Measurements from ENCODE around the gene CEP85L.
A peak's percentile ranks its signal among the peaks of the same experiment; 100 is the strongest.

The CEP85L gene

DNA sequence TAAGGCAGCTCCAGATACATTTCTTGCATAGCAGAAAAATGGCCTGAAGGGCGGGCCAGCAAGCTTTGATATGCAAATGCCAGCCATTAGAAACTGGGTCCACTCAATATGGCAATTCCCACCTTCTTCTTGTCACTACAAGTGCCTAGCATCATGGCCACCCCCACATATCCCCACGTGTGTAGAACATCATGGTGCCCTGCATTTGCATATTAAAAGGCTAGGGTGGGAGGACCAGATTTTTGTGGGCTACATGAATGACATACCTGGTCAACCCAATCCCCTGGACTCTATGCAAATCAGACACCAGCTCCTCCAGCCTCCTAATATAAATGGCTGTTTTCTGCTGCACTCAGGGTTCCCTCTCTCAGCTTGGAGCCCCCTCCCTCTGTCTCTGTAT is 71.6 kb downstream of the CEP85L start:
- Histone ChIP-seq H3K4ac (ENCODE audit: low read depth, low read length) (no peak overlapping the region), H2AFZ (ENCODE audit: insufficient read depth, low read length, poor library complexity) (no peak overlapping the region), H3K18ac (ENCODE audit: low read length) (peak overlapping the region; percentile 35), H2BK5ac (ENCODE audit: low read depth, low read length, poor library complexity) (no peak overlapping the region), H3K79me1 (ENCODE audit: low read length) (no peaks in the 10 kb centered on the region), H3K14ac (ENCODE audit: low read length) (no peak overlapping the region), H3K23ac (ENCODE audit: low read length) (no peak overlapping the region), H3K4me3 (ENCODE audit: low read depth, low read length) (no peak overlapping the region), H3K36me3 (ENCODE audit: control insufficient read depth in 1 of 2, insufficient read depth in 2 of 2, low read length in 2 of 2) (peaks cover under 1 to 2% of the 10 kb centered on the region in 2 experiments), H2AK5ac (ENCODE audit: low read length) (no peak overlapping the region), H3K4me1 (ENCODE audit: control insufficient read depth in 1 of 2, insufficient read depth in 2 of 2, low read length in 2 of 2) (peaks cover 0 to 2% of the 10 kb centered on the region in 2 experiments), H3K4me2 (ENCODE audit: low read length) (no peak overlapping the region), H3K27ac (ENCODE audit: low read depth, low read length) (no peak overlapping the region), H2BK12ac (ENCODE audit: low read length) (no peak overlapping the region), H3K79me2 (ENCODE audit: control insufficient read depth, insufficient read depth, low read length, poor library complexity) (no peaks in the 10 kb centered on the region), H4K91ac (ENCODE audit: low read depth, low read length) (no peak overlapping the region), H3K9me3 (ENCODE audit: insufficient read depth, low read depth, low read length) (peaks cover 3% of the 10 kb centered on the region), H4K12ac (ENCODE audit: low read depth, low read length) (no peak overlapping the region), H3K9ac (ENCODE audit: low read length) (no peak overlapping the region), H3K27me3 (ENCODE audit: insufficient read depth, low read length) (no peaks in the 10 kb centered on the region), H4K8ac (ENCODE audit: low read depth, low read length) (no peak overlapping the region), H2BK120ac (ENCODE audit: insufficient read depth, low read length, poor library complexity) (no peak overlapping the region)
- WGBS (ENCODE audit: extremely low coverage, insufficient coverage, insufficient read length), result no CpG with 5 or more reads among the region's 2 CpGs
- no peak for DNase-seq

DNA sequence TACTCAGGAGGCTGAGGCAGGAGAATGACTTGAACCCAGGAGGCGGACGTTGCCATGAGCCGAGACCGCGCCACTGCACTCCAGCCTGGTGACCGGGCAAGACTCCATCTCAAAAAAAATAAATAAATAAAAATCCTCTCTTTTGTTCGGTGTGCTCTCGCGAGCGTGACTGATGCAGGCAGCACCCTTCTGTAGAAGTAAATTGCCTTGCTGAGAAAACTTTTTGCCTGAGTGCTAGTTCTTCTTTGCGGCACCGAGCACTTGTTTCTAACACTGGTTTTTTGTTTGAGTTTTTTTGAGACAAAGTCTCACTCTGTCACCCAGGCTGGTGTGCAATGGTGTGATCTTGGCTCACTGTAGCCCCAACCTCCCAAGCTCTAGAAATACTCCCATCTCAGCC is 72.8 kb downstream of the CEP85L start:
- Histone ChIP-seq H3K9me3 (ENCODE audit: insufficient read depth, low read depth, low read length) (peaks cover 10% of the 10 kb centered on the region), H3K36me3 (ENCODE audit: control insufficient read depth in 1 of 2, insufficient read depth in 2 of 2, low read length in 2 of 2) (peaks cover 6 to 7% of the 10 kb centered on the region in 2 experiments), H4K8ac (ENCODE audit: low read depth, low read length) (no peak overlapping the region), H2AK5ac (ENCODE audit: low read length) (no peak overlapping the region), H2BK12ac (ENCODE audit: low read length) (no peak overlapping the region), H3K23ac (ENCODE audit: low read length) (no peak overlapping the region), H3K27me3 (ENCODE audit: insufficient read depth, low read length) (no peaks in the 10 kb centered on the region), H2AFZ (ENCODE audit: insufficient read depth, low read length, poor library complexity) (no peak overlapping the region), H4K12ac (ENCODE audit: low read depth, low read length) (no peak overlapping the region), H3K4ac (ENCODE audit: low read depth, low read length) (no peak overlapping the region), H3K9ac (ENCODE audit: low read length) (no peak overlapping the region), H2BK5ac (ENCODE audit: low read depth, low read length, poor library complexity) (no peak overlapping the region), H2BK120ac (ENCODE audit: insufficient read depth, low read length, poor library complexity) (no peak overlapping the region), H3K4me3 (ENCODE audit: low read depth, low read length) (no peak overlapping the region), H3K4me2 (ENCODE audit: low read length) (no peak overlapping the region), H4K91ac (ENCODE audit: low read depth, low read length) (no peak overlapping the region), H3K27ac (ENCODE audit: low read depth, low read length) (no peak overlapping the region), H3K79me2 (ENCODE audit: control insufficient read depth, insufficient read depth, low read length, poor library complexity) (no peaks in the 10 kb centered on the region), H3K14ac (ENCODE audit: low read length) (no peak overlapping the region), H3K18ac (ENCODE audit: low read length) (no peak overlapping the region), H3K79me1 (ENCODE audit: low read length) (no peaks in the 10 kb centered on the region), H3K4me1 (ENCODE audit: control insufficient read depth in 1 of 2, insufficient read depth in 2 of 2, low read length in 2 of 2) (peaks cover 0 to 2% of the 10 kb centered on the region in 2 experiments)
- no CpG with 5 or more reads among the region's 12 CpGs for WGBS (ENCODE audit: extremely low coverage, insufficient coverage, insufficient read length)
- DNase-seq, result no peak

DNA sequence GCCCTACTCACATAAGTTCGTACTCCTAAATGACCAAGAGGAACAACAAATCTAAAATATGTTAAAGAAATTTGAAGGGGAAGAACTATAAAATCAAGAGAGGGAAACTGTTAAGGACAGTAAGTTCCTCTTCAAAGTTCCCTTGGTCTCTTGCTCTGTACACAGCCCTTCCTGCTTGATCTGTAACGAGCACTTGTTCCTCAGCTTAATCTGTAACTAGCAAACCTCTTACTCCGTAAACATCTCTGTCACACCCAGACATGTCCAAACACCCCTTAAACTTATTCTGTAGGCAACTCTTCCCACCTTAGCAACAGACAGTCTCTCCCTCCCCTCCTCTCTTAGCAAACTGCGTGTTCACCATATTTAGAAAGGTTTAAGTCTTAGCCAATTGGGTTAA is 73.4 kb downstream of the CEP85L start:
- H2AK5ac ChIP-seq (ENCODE audit: low read length), result no peak overlapping the region
- H3K79me2 ChIP-seq (ENCODE audit: control insufficient read depth, insufficient read depth, low read length, poor library complexity), result no peaks in the 10 kb centered on the region
- H3K36me3 ChIP-seq (ENCODE audit: control insufficient read depth in 1 of 2, insufficient read depth in 2 of 2, low read length in 2 of 2), result peaks cover 6 to 7% of the 10 kb centered on the region in 2 experiments
- H4K12ac ChIP-seq (ENCODE audit: low read depth, low read length), result no peak overlapping the region
- H3K27me3 ChIP-seq (ENCODE audit: insufficient read depth, low read length), result no peaks in the 10 kb centered on the region
- H3K14ac ChIP-seq (ENCODE audit: low read length), result no peak overlapping the region
- no peak overlapping the region for H3K18ac ChIP-seq (ENCODE audit: low read length)
- H3K4me1 ChIP-seq (ENCODE audit: control insufficient read depth in 1 of 2, insufficient read depth in 2 of 2, low read length in 2 of 2), result peaks cover 0 to 2% of the 10 kb centered on the region in 2 experiments
- H4K91ac ChIP-seq (ENCODE audit: low read depth, low read length), result no peak overlapping the region
- no peak overlapping the region for H3K9ac ChIP-seq (ENCODE audit: low read length)
- no peak overlapping the region for H3K4ac ChIP-seq (ENCODE audit: low read depth, low read length)
- no peaks in the 10 kb centered on the region for H3K79me1 ChIP-seq (ENCODE audit: low read length)
- peaks cover 10% of the 10 kb centered on the region for H3K9me3 ChIP-seq (ENCODE audit: insufficient read depth, low read depth, low read length)
- no peak overlapping the region for H2BK120ac ChIP-seq (ENCODE audit: insufficient read depth, low read length, poor library complexity)
- no peak overlapping the region for H2BK12ac ChIP-seq (ENCODE audit: low read length)
- no peak overlapping the region for H2BK5ac ChIP-seq (ENCODE audit: low read depth, low read length, poor library complexity)
- H3K4me3 ChIP-seq (ENCODE audit: low read depth, low read length), result no peak overlapping the region
- H4K8ac ChIP-seq (ENCODE audit: low read depth, low read length), result no peak overlapping the region
- no peak overlapping the region for H3K4me2 ChIP-seq (ENCODE audit: low read length)
- no peak for DNase-seq
- no peak overlapping the region for H2AFZ ChIP-seq (ENCODE audit: insufficient read depth, low read length, poor library complexity)
- no peak overlapping the region for H3K23ac ChIP-seq (ENCODE audit: low read length)
- no CpG with 5 or more reads among the region's 4 CpGs for WGBS (ENCODE audit: extremely low coverage, insufficient coverage, insufficient read length)
- H3K27ac ChIP-seq (ENCODE audit: low read depth, low read length), result no peak overlapping the region

DNA sequence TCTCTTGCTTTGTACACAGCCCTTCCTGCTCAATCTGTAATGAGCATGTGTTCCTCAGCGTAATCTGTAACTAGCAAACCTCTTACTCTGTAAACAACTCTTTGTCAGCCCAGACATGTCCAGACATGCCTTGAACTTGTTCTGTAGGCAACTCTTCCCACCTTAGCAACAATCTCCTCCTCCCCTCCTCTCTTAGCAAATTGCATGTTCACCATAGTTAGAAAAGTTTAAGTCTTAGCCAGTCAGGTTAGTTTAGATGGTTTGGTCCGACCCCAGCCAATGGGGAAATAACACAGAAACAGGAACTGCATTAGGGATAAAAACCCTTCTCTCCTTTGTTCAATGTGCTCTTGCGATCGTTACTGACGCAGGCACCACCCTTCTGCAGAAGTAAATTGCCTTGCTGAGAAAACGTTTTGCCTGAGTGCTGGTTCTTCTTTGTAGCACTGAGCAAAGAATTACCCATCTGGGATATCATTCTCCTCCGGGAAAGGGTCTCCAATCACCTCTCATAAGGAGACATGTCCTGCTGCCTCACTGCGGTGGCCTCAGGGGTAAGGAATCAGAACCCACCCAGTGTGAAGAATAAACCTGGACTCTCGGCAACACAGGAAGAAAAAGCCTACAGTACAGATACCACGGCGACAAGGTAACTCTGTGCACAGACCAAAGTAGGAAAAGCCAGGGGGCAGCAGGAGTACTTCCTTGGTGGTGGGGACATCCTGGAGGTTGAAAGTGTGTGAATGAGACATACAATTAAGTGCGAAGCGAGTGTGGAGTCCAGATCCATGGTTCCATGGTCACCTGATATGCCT is 77.1 kb downstream of the CEP85L start:
- no peak overlapping the region for H4K8ac ChIP-seq (ENCODE audit: low read depth, low read length)
- peak overlapping the region; percentile 7 for H2BK5ac ChIP-seq (ENCODE audit: low read depth, low read length, poor library complexity)
- H4K12ac ChIP-seq (ENCODE audit: low read depth, low read length), result no peak overlapping the region
- H2BK120ac ChIP-seq (ENCODE audit: insufficient read depth, low read length, poor library complexity), result no peak overlapping the region
- peaks cover 5 to 6% of the 10 kb centered on the region in 2 experiments for H3K36me3 ChIP-seq (ENCODE audit: control insufficient read depth in 1 of 2, insufficient read depth in 2 of 2, low read length in 2 of 2)
- H4K91ac ChIP-seq (ENCODE audit: low read depth, low read length), result no peak overlapping the region
- H3K79me1 ChIP-seq (ENCODE audit: low read length), result no peaks in the 10 kb centered on the region
- no peak overlapping the region for H2AFZ ChIP-seq (ENCODE audit: insufficient read depth, low read length, poor library complexity)
- no peaks in the 10 kb centered on the region for H3K79me2 ChIP-seq (ENCODE audit: control insufficient read depth, insufficient read depth, low read length, poor library complexity)
- no peak for DNase-seq
- H2BK12ac ChIP-seq (ENCODE audit: low read length), result no peak overlapping the region
- no peak overlapping the region for H3K27ac ChIP-seq (ENCODE audit: low read depth, low read length)
- no peak overlapping the region for H3K9ac ChIP-seq (ENCODE audit: low read length)
- H3K14ac ChIP-seq (ENCODE audit: low read length), result no peak overlapping the region
- H3K27me3 ChIP-seq (ENCODE audit: insufficient read depth, low read length), result no peaks in the 10 kb centered on the region
- no peak overlapping the region for H3K18ac ChIP-seq (ENCODE audit: low read length)
- H3K4me2 ChIP-seq (ENCODE audit: low read length), result no peak overlapping the region
- H3K9me3 ChIP-seq (ENCODE audit: insufficient read depth, low read depth, low read length), result peaks cover 10% of the 10 kb centered on the region
- no peak overlapping the region for H2AK5ac ChIP-seq (ENCODE audit: low read length)
- no peak overlapping the region for H3K4me3 ChIP-seq (ENCODE audit: low read depth, low read length)
- no peaks in the 10 kb centered on the region for H3K4me1 ChIP-seq (ENCODE audit: control insufficient read depth in 1 of 2, insufficient read depth in 2 of 2, low read length in 2 of 2)
- H3K4ac ChIP-seq (ENCODE audit: low read depth, low read length), result no peak overlapping the region
- no CpG with 5 or more reads among the region's 13 CpGs for WGBS (ENCODE audit: extremely low coverage, insufficient coverage, insufficient read length)
- no peak overlapping the region for H3K23ac ChIP-seq (ENCODE audit: low read length)
